HG03159 (cell line): ENCODE results near the gene MED12L.

ENCODE experiments used
- ATAC-seq: cut with Tn5 transposase; IDR thresholded peaks from one replicate; pipeline ENCODE4 v1.9.1; 2021; ENCODE audit warnings: mild to moderate bottlenecking, moderate library complexity; ENCODE audit not compliant: unreplicated experiment

Gene MED12L

DNA sequence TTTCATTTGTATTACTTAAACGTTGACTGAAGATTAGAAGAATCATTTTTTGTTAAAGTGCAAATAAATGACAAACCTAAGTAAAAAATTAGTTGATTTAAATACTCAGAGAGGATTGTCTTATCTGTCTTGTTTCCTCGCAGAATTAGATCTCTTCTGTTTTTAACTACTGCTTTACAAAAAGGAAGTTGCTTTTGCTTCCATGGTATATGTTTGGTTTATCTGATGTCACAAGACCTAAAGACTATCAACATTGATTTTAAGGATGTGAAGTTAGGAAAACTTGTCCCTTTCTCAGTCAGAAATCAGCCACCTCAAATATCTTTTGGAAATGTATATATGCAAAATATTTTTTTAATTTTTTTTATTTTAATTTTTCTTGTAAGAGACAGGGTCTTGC lies 88.9 kb downstream of the MED12L start:
- no peak for ATAC-seq

GRCh38 chr3:151175952-151176351 lies 90.5 kb downstream of the MED12L start:
- no peak for ATAC-seq

GRCh38 chr3:151178208-151178845 lies 92.9 kb downstream of the MED12L start:
- ATAC-seq = no peak

DNA sequence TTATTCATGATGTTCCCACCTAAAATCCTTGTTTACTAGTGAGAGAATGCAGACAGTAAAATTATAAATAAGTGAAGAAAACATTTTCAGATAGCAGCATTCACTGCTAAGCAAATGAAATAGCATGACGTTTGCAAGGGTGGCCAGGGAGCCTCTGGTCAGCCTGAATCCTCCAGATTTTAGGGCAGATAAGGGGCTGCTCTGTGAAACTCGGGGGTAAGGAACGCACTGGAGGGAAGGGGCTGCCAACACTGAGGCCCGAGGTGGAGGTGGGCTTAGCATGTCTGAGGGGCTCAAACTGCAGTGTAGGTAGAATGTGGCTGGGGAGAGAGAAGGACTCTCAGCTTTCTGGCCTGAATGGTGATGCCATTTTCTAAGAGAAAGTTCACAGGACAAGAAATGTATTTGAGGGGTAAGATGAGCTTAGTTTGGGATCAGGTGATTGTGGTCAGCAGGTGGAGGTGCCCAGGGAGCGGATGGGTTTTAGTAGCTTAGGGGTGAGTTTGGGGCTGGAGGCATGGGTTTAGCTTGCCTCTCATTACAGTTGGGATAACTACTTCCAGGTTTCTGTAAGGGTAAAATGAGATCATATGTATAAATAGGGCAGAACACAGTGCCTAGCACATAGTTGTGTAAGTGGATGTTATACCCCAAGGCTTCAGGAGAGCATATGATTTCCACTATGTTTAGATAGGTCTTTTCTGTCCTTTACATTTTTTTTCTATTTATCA lies 97.0 kb downstream of the MED12L start:
- ATAC-seq = no peak

- ATAC-seq = no peak
These were observed 97.8 kb downstream of the MED12L start for GRCh38 chr3:151183265-151183671.

- ATAC-seq = no peak
These were observed 105.6 kb downstream of the MED12L start for GRCh38 chr3:151191095-151191494.

GRCh38 chr3:151192545-151192944 lies 107.1 kb downstream of the MED12L start:
- no peak for ATAC-seq

- ATAC-seq = no peak
These were observed 110.4 kb downstream of the MED12L start for GRCh38 chr3:151195826-151196225.

GRCh38 chr3:151196434-151196833 lies 111.0 kb downstream of the MED12L start:
- ATAC-seq = no peak

DNA sequence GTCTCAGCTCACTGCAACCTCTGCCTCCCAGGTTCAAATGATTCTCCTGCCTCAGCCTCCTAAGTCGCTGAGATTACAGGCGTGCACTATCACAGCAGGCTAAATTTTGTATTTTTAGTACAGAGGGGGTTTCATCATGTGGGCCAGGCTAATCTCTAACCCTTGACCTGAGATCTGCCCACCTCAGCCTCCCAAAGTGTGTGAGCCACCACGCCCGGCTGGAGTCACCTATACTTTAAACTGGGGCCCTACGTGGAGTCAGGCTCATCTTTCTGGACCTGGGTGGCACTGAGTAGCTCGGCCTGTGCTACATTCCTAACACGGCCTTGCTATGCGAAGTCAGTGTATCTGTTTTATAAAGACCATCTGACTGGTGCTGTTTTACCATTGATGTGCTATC lies 111.8 kb downstream of the MED12L start:
- ATAC-seq = no peak

GRCh38 chr3:151197981-151198767 lies 112.7 kb downstream of the MED12L start:
- ATAC-seq = no peak

- ATAC-seq = no peak
These were observed 113.4 kb downstream of the MED12L start for GRCh38 chr3:151198849-151199248.

DNA sequence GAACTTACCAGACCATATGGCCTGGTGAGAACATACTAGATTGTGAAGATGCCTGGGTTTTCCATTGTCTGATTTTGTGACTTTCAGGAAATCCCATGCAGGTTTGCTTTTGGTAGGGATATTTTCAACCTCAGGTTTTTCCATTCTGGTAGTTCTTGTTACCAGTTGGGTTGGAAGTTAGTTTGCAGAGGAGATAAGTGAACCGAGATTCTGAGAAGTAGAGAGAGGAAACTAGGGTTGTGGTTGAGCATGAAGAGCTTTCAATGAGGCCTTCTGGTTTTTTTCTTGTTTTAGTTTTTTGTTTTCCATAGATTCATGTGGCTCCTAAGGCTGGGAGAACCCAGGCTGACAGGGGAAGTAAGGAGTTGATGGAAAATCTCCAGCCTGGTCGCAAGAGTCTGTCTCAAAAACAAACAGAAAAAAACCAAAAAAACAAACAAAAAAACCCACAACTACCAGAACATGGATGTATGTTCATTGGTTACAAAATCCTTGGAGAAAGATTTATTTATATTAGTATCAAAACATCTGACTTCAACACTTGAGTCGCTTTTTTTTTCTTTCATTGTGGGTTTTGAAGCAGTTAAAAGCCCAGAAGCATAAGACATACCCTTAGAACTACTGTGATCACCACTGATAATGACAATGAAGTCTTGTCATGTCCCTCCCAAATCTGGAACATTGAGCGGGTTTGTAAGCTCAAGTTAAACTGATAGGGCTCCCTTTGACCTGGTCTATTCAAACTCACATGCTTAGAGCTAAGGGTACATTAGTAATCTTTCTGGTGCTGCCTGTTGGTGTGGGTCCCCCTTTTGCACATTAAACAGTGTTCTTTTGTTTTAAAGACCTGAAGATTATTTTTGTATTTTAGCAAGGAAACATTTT lies 114.3 kb downstream of the MED12L start:
- ATAC-seq = no peak

DNA sequence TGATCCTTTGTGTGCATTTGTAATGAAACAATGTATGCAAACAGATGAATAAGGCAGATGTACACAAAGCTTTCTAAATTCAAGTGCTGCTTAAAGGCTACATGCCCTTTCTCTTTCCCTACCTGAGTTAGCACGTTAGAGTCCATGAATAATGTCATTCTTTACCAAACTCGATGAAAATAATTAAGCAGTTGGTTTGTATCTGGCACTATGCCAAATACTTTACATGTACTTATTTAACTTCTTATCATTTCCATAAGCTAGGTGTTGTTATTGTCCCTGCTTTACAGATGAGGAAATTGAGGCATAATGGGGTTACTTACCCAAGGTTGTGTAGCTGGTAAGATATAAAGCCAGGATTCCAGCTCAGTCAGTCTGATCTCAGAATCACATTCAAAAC lies 115.1 kb downstream of the MED12L start:
- ATAC-seq = no peak

- ATAC-seq = no peak
These were observed 115.7 kb downstream of the MED12L start for GRCh38 chr3:151201051-151201730.

GRCh38 chr3:151203051-151203420 lies 117.6 kb downstream of the MED12L start, which contains the start of gene GPR171:
TSS of gene GPR171 (minus strand) at chr3:151203216. CDS start at chr3:151199386, 3,830 bp downstream.
- peak; percentile 90 for ATAC-seq

DNA sequence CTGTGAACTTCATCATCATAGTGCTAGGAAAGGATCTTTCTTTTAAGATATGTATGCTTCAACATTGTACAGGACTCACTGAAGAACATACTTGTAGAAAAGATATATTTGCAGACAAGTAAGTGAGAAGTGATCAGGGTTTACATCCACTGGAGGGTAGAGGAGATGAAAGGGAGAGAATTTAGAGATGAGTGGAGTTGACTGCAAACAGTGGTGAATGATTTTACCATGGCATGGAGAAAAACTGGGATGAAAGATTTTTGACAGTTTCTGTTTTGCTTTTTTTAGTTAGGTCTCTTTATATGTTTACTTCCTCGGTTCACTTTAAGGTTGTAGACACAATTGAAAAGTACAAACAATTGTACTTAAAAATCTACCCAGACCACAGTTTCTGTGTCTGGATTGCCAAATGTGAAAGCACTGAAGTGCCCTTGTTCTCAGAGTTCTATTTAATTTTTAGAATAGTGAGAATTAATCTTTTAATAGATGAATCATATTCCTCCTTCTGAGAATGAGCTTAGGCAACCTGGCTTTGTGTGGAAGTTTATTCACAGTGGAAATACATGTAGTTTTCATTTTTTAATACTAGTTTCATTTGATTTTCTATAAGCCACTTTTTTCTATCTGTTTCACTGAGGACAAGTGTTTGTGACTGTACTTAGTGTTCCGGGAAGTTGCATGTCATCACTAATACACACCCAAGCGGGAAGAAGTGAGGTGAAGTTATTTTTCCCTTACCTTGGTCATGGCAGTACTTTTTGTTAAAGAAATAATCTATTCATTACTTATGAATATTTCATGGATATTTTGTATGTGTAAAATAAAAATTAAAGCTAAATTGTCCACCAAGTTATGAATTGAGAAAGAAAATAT lies 119.3 kb downstream of the MED12L start:
- no peak for ATAC-seq

DNA sequence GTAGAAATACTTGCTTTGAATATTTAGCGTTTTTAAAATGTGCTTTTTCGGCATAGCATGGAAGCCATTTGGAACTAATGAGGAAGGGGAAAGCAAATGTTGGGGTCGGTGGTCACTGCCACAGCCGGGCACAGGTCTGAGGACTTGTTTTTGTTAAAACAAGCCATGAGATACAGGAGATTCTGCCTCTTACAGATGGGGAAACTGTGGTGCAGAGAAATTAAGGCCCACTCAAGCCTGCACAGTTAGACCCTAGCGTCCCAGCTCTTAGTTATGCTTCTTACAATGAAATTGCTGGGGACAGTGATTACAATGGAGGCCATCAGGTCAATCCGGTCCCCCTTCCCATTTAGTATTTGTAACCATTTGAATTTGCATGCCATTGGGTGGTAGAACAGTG lies 120.0 kb downstream of the MED12L start:
- no peak for ATAC-seq

- ATAC-seq = no peak
These were observed 120.7 kb downstream of the MED12L start for GRCh38 chr3:151206201-151206600.
